ENCODE results near the gene ZFHX2. TPM values are rescaled to one million over a fixed set of nuclear protein-coding genes. Genes with fewer than 3 reads are reported as not detected.

ZFHX2 gene
- polyA plus RNA-seq, 1 of the 3 experiments (the other 2 are of a cell fraction): 0.77 TPM

DNA sequence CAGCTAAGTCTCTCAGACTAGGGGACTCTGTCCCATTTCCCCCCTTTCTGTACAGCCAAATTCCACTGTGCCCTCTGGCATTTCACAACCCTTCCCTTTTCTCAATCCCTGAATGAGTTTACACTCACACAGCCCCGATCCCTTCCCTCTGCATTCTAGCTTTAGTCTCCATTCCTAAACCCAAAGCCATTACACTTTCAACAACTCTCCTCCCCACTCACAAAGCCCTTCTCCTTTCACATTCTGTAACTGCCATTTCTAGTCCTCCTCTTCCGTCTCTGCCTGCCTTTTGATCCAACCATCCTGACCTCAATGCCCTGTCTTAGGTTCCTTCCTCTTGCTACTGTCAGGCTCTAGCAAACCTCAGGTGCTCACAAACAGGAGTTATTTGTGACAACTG, 3.6 kb downstream of the ZFHX2 start:
- no peak overlapping the region for H3K9ac ChIP-seq
- peaks cover 0 to 6% of the 10 kb centered on the region in 2 experiments for H3K36me3 ChIP-seq (replicated peaks in 1 of 2; ENCODE audit: control insufficient read depth in 1 of 2, insufficient read depth in 2 of 2, low read length in 1 of 2)
- no peak overlapping the region for H3K4me2 ChIP-seq
- no peaks in the 10 kb centered on the region for H3K9me2 ChIP-seq
- no peak overlapping the region for H3K27ac ChIP-seq (ENCODE audit: low read depth in 2 of 2, low read length in 1 of 2)
- no peak overlapping the region for H2AFZ ChIP-seq (ENCODE audit: low read depth)
- H4K20me1 ChIP-seq (ENCODE audit: insufficient read depth): no peaks in the 10 kb centered on the region
- H3K27me3 ChIP-seq (ENCODE audit: insufficient read depth): no peaks in the 10 kb centered on the region
- ChIA-PET POLR2A (no interaction called here), CTCF (interaction anchor here (2.1 to 6.0 kb wide), 4 partner anchors 8 to 69 kb away, joined by 15 to 87 read pairs (median 20); no protein-coding TSS in a partner anchor)
- TF ChIP-seq, protein P1, sequence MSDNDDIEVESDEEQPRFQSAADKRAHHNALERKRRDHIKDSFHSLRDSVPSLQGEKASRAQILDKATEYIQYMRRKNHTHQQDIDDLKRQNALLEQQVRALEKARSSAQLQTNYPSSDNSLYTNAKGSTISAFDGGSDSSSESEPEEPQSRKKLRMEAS (IDR thresholded peaks at IDR 0.05; ENCODE audit: low read depth): no peak
- no peak for TF ChIP-seq RFX5 (IDR thresholded peaks at IDR 0.05; ENCODE audit: low read length)
- TF ChIP-seq, protein P2, sequence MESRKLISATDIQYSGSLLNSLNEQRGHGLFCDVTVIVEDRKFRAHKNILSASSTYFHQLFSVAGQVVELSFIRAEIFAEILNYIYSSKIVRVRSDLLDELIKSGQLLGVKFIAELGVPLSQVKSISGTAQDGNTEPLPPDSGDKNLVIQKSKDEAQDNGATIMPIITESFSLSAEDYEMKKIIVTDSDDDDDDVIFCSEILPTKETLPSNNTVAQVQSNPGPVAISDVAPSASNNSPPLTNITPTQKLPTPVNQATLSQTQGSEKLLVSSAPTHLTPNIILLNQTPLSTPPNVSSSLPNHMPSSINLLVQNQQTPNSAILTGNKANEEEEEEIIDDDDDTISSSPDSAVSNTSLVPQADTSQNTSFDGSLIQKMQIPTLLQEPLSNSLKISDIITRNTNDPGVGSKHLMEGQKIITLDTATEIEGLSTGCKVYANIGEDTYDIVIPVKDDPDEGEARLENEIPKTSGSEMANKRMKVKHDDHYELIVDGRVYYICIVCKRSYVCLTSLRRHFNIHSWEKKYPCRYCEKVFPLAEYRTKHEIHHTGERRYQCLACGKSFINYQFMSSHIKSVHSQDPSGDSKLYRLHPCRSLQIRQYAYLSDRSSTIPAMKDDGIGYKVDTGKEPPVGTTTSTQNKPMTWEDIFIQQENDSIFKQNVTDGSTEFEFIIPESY (IDR thresholded peaks at IDR 0.05; ENCODE audit: borderline replicate concordance, low read depth): no peak
- TF ChIP-seq, protein P3, sequence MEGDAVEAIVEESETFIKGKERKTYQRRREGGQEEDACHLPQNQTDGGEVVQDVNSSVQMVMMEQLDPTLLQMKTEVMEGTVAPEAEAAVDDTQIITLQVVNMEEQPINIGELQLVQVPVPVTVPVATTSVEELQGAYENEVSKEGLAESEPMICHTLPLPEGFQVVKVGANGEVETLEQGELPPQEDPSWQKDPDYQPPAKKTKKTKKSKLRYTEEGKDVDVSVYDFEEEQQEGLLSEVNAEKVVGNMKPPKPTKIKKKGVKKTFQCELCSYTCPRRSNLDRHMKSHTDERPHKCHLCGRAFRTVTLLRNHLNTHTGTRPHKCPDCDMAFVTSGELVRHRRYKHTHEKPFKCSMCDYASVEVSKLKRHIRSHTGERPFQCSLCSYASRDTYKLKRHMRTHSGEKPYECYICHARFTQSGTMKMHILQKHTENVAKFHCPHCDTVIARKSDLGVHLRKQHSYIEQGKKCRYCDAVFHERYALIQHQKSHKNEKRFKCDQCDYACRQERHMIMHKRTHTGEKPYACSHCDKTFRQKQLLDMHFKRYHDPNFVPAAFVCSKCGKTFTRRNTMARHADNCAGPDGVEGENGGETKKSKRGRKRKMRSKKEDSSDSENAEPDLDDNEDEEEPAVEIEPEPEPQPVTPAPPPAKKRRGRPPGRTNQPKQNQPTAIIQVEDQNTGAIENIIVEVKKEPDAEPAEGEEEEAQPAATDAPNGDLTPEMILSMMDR (IDR thresholded peaks at IDR 0.05): no peak
- no peak for TF ChIP-seq RCOR1 (IDR thresholded peaks at IDR 0.05; ENCODE audit: low read length)
- TF ChIP-seq, protein P4, sequence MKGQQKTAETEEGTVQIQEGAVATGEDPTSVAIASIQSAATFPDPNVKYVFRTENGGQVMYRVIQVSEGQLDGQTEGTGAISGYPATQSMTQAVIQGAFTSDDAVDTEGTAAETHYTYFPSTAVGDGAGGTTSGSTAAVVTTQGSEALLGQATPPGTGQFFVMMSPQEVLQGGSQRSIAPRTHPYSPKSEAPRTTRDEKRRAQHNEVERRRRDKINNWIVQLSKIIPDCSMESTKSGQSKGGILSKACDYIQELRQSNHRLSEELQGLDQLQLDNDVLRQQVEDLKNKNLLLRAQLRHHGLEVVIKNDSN (IDR thresholded peaks at IDR 0.05; ENCODE audit: borderline replicate concordance, low read depth): no peak
- TF ChIP-seq POLR2AphosphoS5 (IDR thresholded peaks at IDR 0.05; ENCODE audit: low read depth, low read length): no peak
- TF ChIP-seq JUND (IDR thresholded peaks at IDR 0.05): no peak
- no peak for TF ChIP-seq EP300 (IDR thresholded peaks at IDR 0.05; ENCODE audit: borderline replicate concordance in 1 of 2, low read depth in 1 of 2, low read length in 1 of 2)
- no peak for TF ChIP-seq ELF1 (IDR thresholded peaks at IDR 0.05)
- TF ChIP-seq, protein P5, sequence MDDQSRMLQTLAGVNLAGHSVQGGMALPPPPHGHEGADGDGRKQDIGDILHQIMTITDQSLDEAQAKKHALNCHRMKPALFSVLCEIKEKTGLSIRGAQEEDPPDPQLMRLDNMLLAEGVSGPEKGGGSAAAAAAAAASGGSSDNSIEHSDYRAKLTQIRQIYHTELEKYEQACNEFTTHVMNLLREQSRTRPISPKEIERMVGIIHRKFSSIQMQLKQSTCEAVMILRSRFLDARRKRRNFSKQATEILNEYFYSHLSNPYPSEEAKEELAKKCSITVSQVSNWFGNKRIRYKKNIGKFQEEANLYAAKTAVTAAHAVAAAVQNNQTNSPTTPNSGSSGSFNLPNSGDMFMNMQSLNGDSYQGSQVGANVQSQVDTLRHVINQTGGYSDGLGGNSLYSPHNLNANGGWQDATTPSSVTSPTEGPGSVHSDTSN (IDR thresholded peaks at IDR 0.05): no peak
- no peaks in the 10 kb centered on the region for H3F3A ChIP-seq (replicated peaks; ENCODE audit: insufficient read depth)
- H3K4me3 ChIP-seq (ENCODE audit: low read depth in 2 of 2, low read length in 1 of 2): no peak overlapping the region
- H3K9me3 ChIP-seq: no peaks in the 10 kb centered on the region
- no peaks in the 10 kb centered on the region for H3K79me2 ChIP-seq (ENCODE audit: insufficient read depth)
- no peak for DNase-seq
- H3K4me1 ChIP-seq (ENCODE audit: control insufficient read depth in 1 of 2, insufficient read depth in 2 of 2, low read depth in 1 of 2, low read length in 1 of 2): peaks cover 0 to 26% of the 10 kb centered on the region in 2 experiments; a peak in 2 of 4 replicates
- 84% methylated on average over 2 of the region's 2 CpGs for WGBS (ENCODE audit: low lambda C conversion rate)

Data from SK-N-SH (cell line).